Coronary artery (tissue), 2 donors: ENCODE measurements around the gene ZNF148.

Source experiments
- DNase-seq: peaks from one replicate; pipeline ENCODE4 v3.0.0-alpha.2; 2017; ENCODE audit warnings: low spot score
- H3K27ac ChIP-seq, 2 donors: fragments of 200-600 bp; sonication (generic); one replicate each; pipeline ENCODE4 v1.5.1; 2016 to 2019
- H3K4me3 ChIP-seq: fragments of 200-600 bp; sonication (generic); 2 replicates; pipeline ENCODE4 v1.5.1; 2016; ENCODE audit warnings: mild to moderate bottlenecking, moderate library complexity
- CTCF ChIP-seq: fragments of 200-600 bp; sonication (generic); IDR thresholded peaks from one replicate; pipeline ENCODE4 v1.5.1; 2019; ENCODE audit warnings: antibody characterized with exemption

The ZNF148 gene

GRCh38 chr3:125179884-125180240, 195.3 kb downstream of the ZNF148 start:
- no peak for DNase-seq
- no peak overlapping the region for H3K27ac ChIP-seq
- TF ChIP-seq CTCF = no peak
- H3K4me3 ChIP-seq = no peak overlapping the region

GRCh38 chr3:125179143-125179883, 195.8 kb downstream of the ZNF148 start:
- no peak for TF ChIP-seq CTCF
- no peak for DNase-seq
- Histone ChIP-seq H3K27ac (no peak overlapping the region), H3K4me3 (no peak overlapping the region)

GRCh38 chr3:125177746-125178145, 197.4 kb downstream of the ZNF148 start:
- DNase-seq = no peak

More at GRCh38 chr3:125177746-125178145, 197.4 kb downstream of the ZNF148 start:
- H3K4me3 ChIP-seq = no peak overlapping the region
- no peak overlapping the region for H3K27ac ChIP-seq
- TF ChIP-seq CTCF = no peak
